Measurements from ENCODE around the gene SCO2. TPM values are rescaled to one million over a fixed set of nuclear protein-coding genes. Genes with fewer than 3 reads are reported as not detected.

SCO2 gene
- total and polyA plus RNA-seq, 2 experiments from 2014 or later: 2.0 to 11.2 TPM

DNA sequence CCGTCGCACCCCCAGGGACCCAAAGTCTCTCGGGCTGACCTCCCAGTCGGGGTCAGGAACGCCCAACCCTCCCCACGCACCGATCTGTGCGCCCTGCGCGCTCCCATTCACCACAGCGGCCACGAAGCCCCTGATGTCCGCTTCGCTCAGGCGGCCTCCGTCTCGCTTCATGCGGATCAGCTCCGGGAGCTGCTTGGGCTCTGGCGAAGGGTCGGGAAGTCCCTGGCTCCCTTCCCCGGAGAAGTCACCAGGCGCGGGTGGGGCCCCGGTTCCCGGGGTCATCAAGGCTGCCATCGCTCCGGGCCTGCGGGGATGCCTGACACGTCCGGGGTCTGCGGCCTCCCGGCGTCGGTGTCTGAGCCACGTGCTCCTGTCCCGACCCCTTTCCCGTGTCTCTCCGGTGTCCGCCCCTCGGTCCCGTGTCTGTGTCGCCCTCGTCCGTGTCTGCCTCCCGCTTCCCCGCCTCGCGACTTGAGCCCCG is 4.1 kb upstream of the SCO2 start:
- H3K36me3 ChIP-seq (replicated peaks; ENCODE audit: insufficient read depth, low read depth): no peaks in the 10 kb centered on the region
- H4K20me1 ChIP-seq (ENCODE audit: insufficient read depth, poor library complexity, severe bottlenecking): no peaks in the 10 kb centered on the region
- H3K4me3 ChIP-seq: peak overlapping the region; percentile 49
- H3K4me2 ChIP-seq: peak overlapping the region; percentile 99
- H3K27me3 ChIP-seq: peaks cover 11% of the 10 kb centered on the region
- H2AFZ ChIP-seq: peak overlapping the region; percentile 6
- peak overlapping the region; percentile 96 for H3K27ac ChIP-seq
- H3K79me2 ChIP-seq: peaks cover 2% of the 10 kb centered on the region
- no peaks in the 10 kb centered on the region for H3K9me2 ChIP-seq (replicated peaks; ENCODE audit: insufficient read depth)
- 43% methylated on average over 47 of the region's 50 CpGs for WGBS (ENCODE audit: low lambda C conversion rate, missing lambda C conversion rate)
- peak; percentile 35 for DNase-seq (ENCODE audit: low spot score)
- H3K9me3 ChIP-seq (ENCODE audit: low read depth): no peaks in the 10 kb centered on the region
- H3K4me1 ChIP-seq (ENCODE audit: insufficient read depth): peaks cover 44% of the 10 kb centered on the region
- TF ChIP-seq, protein P1, sequence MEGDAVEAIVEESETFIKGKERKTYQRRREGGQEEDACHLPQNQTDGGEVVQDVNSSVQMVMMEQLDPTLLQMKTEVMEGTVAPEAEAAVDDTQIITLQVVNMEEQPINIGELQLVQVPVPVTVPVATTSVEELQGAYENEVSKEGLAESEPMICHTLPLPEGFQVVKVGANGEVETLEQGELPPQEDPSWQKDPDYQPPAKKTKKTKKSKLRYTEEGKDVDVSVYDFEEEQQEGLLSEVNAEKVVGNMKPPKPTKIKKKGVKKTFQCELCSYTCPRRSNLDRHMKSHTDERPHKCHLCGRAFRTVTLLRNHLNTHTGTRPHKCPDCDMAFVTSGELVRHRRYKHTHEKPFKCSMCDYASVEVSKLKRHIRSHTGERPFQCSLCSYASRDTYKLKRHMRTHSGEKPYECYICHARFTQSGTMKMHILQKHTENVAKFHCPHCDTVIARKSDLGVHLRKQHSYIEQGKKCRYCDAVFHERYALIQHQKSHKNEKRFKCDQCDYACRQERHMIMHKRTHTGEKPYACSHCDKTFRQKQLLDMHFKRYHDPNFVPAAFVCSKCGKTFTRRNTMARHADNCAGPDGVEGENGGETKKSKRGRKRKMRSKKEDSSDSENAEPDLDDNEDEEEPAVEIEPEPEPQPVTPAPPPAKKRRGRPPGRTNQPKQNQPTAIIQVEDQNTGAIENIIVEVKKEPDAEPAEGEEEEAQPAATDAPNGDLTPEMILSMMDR (IDR thresholded peaks at IDR 0.05; ENCODE audit: poor library complexity): no peak
- no peak for TF ChIP-seq EZH2phosphoT487 (IDR thresholded peaks at IDR 0.05; ENCODE audit: low read depth, severe bottlenecking, unreplicated experiment)
- TF ChIP-seq EZH2 (IDR thresholded peaks at IDR 0.05; ENCODE audit: borderline replicate concordance): no peak

DNA sequence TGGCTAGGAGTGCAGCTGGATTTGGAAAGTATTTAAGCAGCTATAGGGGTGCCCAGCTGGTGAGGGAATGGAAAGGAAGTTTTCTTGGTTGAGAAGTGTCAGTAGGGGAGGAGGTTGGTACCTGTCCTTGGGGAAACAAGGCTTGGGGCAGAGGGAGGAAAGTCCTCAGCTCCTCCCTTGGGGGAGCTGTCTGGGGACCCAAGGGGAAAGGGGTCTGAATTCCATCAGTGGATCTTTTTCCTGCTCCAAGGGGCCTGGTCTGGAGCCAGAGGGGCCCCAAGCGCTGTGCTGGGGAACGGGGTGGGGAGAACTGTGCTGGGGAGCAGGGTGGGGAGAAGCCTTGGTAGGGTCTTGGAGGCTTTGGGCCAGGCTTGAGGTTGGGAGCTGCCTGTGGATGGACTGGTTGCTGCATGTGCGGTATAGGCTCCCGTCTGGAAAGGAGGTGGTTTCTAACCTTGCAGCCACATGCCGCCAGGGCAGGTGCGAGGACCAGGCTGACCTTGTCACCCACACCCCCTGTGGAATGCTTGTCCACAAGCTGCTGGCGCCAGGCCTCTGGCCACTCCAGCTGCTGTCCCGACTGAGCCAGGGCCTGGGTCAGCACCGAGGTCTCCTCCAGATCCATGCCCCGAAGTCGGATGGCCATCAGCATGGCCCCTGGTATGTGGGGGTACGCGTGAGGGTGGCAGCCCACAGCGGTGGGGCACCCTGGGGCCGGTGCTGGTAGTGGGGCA is 3.5 kb upstream of the SCO2 start:
- peak overlapping the region; percentile 99 for H3K4me2 ChIP-seq
- peaks cover 47% of the 10 kb centered on the region for H3K4me1 ChIP-seq (ENCODE audit: insufficient read depth)
- TF ChIP-seq EZH2 (IDR thresholded peaks at IDR 0.05; ENCODE audit: borderline replicate concordance) (no peak), EZH2phosphoT487 (IDR thresholded peaks at IDR 0.05; ENCODE audit: low read depth, severe bottlenecking, unreplicated experiment) (no peak)
- TF ChIP-seq, protein P1 (IDR thresholded peaks at IDR 0.05; ENCODE audit: poor library complexity): no peak
- WGBS (ENCODE audit: low lambda C conversion rate, missing lambda C conversion rate): 84% methylated on average over 13 of the region's 15 CpGs
- H3K79me2 ChIP-seq: peaks cover 8% of the 10 kb centered on the region
- H4K20me1 ChIP-seq (ENCODE audit: insufficient read depth, poor library complexity, severe bottlenecking): peaks cover 4% of the 10 kb centered on the region
- no peaks in the 10 kb centered on the region for H3K9me2 ChIP-seq (replicated peaks; ENCODE audit: insufficient read depth)
- H3K9me3 ChIP-seq (ENCODE audit: low read depth): no peaks in the 10 kb centered on the region
- H3K36me3 ChIP-seq (replicated peaks; ENCODE audit: insufficient read depth, low read depth): no peaks in the 10 kb centered on the region
- DNase-seq (ENCODE audit: low spot score): no peak
- H2AFZ ChIP-seq: no peak overlapping the region
- peak overlapping the region; percentile 96 for H3K27ac ChIP-seq
- peaks cover 11% of the 10 kb centered on the region for H3K27me3 ChIP-seq
- H3K4me3 ChIP-seq: no peak overlapping the region

DNA sequence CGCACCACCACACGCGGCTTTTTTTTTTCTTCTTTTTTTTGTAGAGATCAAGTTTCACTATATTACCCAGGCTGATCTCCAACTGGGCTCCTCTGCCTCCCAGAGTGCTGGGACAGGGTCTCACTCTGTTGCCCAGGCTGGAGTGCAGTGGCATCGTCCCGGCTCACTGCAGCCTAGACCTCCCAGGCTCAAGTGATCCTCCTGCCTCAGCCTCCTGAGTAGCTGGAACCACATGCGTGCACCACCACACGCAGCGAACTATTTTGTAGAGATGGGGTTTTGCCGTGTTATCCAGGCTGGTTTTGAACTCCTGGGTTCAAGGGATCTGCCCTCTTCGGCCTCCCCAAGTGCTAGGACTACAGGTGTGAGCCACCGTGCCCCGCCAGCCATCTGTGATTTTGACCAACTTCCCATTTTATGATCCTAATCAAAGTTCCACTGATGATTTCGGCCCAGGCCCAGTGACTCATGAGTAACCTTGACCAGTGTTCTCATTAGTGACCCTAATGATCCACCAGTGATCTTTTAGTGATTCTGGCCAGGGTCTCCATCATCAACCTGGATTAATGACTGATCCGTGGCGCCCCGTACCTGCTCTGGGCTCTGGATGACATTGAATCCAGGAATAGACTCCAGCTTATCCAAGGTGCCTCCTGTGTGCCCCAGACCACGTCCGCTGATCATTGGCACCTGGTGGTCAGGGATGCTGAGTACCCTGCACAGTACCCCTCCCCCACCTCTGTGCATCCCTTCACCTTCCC is 2.7 kb upstream of the SCO2 start:
- peaks cover 15% of the 10 kb centered on the region for H3K79me2 ChIP-seq
- no peak overlapping the region for H3K27ac ChIP-seq
- H4K20me1 ChIP-seq (ENCODE audit: insufficient read depth, poor library complexity, severe bottlenecking): peaks cover 11% of the 10 kb centered on the region
- no peak overlapping the region for H3K4me2 ChIP-seq
- no peak overlapping the region for H3K4me3 ChIP-seq
- no peaks in the 10 kb centered on the region for H3K9me2 ChIP-seq (replicated peaks; ENCODE audit: insufficient read depth)
- H3K9me3 ChIP-seq (ENCODE audit: low read depth): no peaks in the 10 kb centered on the region
- WGBS (ENCODE audit: low lambda C conversion rate, missing lambda C conversion rate): 92% methylated on average over 18 of the region's 18 CpGs
- TF ChIP-seq EZH2phosphoT487 (IDR thresholded peaks at IDR 0.05; ENCODE audit: low read depth, severe bottlenecking, unreplicated experiment): no peak
- TF ChIP-seq, protein P1 (IDR thresholded peaks at IDR 0.05; ENCODE audit: poor library complexity): no peak
- TF ChIP-seq EZH2 (IDR thresholded peaks at IDR 0.05; ENCODE audit: borderline replicate concordance): no peak
- H3K27me3 ChIP-seq: peaks cover 11% of the 10 kb centered on the region
- H2AFZ ChIP-seq: no peak overlapping the region
- no peaks in the 10 kb centered on the region for H3K36me3 ChIP-seq (replicated peaks; ENCODE audit: insufficient read depth, low read depth)
- peaks cover 44% of the 10 kb centered on the region for H3K4me1 ChIP-seq (ENCODE audit: insufficient read depth)
- DNase-seq (ENCODE audit: low spot score): no peak
